ENCODE data around the gene SLC36A1. TPM values are rescaled to one million over a fixed set of nuclear protein-coding genes. Genes with fewer than 3 reads are reported as not detected.

The SLC36A1 gene
- total RNA-seq, 1 experiment from 2014 or later = 15.0 TPM

GRCh38 chr5:151406322-151406947 lies 41.0 kb upstream of the SLC36A1 start:
- WGBS (ENCODE audit: extremely low coverage, insufficient read length, low lambda C conversion rate) = no CpG with 5 or more reads among the region's 8 CpGs
- H3K36me3 Mint-ChIP-seq (ENCODE audit: insufficient read depth in 1 of 3, low read depth in 3 of 3) = peaks cover 0 to 9% (median 2%) of the 10 kb centered on the region in 3 experiments; a peak in 4 of 7 replicates
- Histone ChIP-seq H2AFZ (ENCODE audit: low read length) (peak overlapping the region; percentile 91), H3K14ac (ENCODE audit: insufficient read depth, low read length) (no peak overlapping the region), H3K18ac (ENCODE audit: insufficient read length, low read depth, low read length) (no peak overlapping the region), H4K20me1 (ENCODE audit: control insufficient read depth, insufficient read depth, insufficient read length) (no peaks in the 10 kb centered on the region), H3K9ac (ENCODE audit: extremely low read depth, insufficient read length, low read length) (no peak overlapping the region), H2BK20ac (ENCODE audit: low read depth, low read length, poor library complexity, severe bottlenecking) (no peak overlapping the region), H2AK5ac (ENCODE audit: insufficient read length, low read length) (no peak overlapping the region), H4K91ac (ENCODE audit: insufficient read length, low read depth, low read length) (no peak overlapping the region), H3T11ph (ENCODE audit: low read length) (no peak overlapping the region), H4K5ac (ENCODE audit: insufficient read length, low read depth, low read length) (no peak overlapping the region), H3K56ac (ENCODE audit: insufficient read length, low read depth, low read length) (no peak overlapping the region), H3K4me2 (ENCODE audit: insufficient read depth, insufficient read length, low read length) (no peak overlapping the region), H3K27ac (ENCODE audit: insufficient read length, low read depth, low read length) (no peak overlapping the region), H3K23ac (ENCODE audit: insufficient read length, low read depth, low read length) (no peak overlapping the region), H3K27me3 (ENCODE audit: insufficient read depth, low read length) (no peaks in the 10 kb centered on the region), H3K79me2 (ENCODE audit: insufficient read depth, low read length) (no peaks in the 10 kb centered on the region), H3K79me1 (ENCODE audit: insufficient read depth, low read depth, low read length, poor library complexity, severe bottlenecking) (no peaks in the 10 kb centered on the region), H2BK120ac (ENCODE audit: low read depth, low read length, poor library complexity, severe bottlenecking) (no peak overlapping the region), H3K23me2 (ENCODE audit: insufficient read length, low read depth, low read length, poor library complexity, severe bottlenecking) (no peaks in the 10 kb centered on the region), H4K8ac (replicated peaks; ENCODE audit: insufficient read length, low read depth, low read length) (no peak overlapping the region), H3K9me3 (ENCODE audit: control insufficient read depth, low read depth, low read length) (no peaks in the 10 kb centered on the region), H3K4me1 (ENCODE audit: insufficient read depth, low read length) (peaks cover 3% of the 10 kb centered on the region; the same call in 1 of the 2 replicates), H2BK12ac (ENCODE audit: insufficient read length, low read depth, low read length) (no peak overlapping the region), H3K4ac (ENCODE audit: low read depth, low read length) (no peak overlapping the region), H2BK5ac (ENCODE audit: insufficient read length, low read length) (no peak overlapping the region), H2BK15ac (ENCODE audit: low read depth, low read length) (no peak overlapping the region)
- peak; percentile 77 for TF ChIP-seq CTCF (conservative IDR thresholded peaks at IDR 0.05)
- peak overlapping the region in 1 of 3 experiments; percentile 50; a peak in 1 of 7 replicates for H3K27ac Mint-ChIP-seq
- peaks cover 24 to 32% of the 10 kb centered on the region in 2 experiments for H3K4me1 Mint-ChIP-seq
- H3K4me3 Mint-ChIP-seq = no peak overlapping the region
- H3K9me3 Mint-ChIP-seq = peaks cover 8 to 12% of the 10 kb centered on the region in 2 experiments; a peak in 2 of 5 replicates
- peak; percentile 46 for DNase-seq
- H3K27me3 Mint-ChIP-seq (ENCODE audit: low read depth) = peaks cover 2% of the 10 kb centered on the region

Measured in H9 (cell line).